T-cell (primary cell): Measurements from ENCODE around the gene PRSS33. TPM values are rescaled to one million over a fixed set of nuclear protein-coding genes. Genes with fewer than 3 reads are reported as not detected.

Experiments
- ATAC-seq, 4 experiments: fragments of 200-7000 bp in 3 of 4; fragments of 150-1000 bp in 1 of 4; cut with Tn5 transposase; replicated peaks in 1 of 4; 1 replicate in 3 of 4; 2 replicates in 1 of 4; pipeline ENCODE4 v1.10.0; 2021; ENCODE audit warnings: moderate library complexity in 3 of 4, mild to moderate bottlenecking in 2 of 4, moderate number of reproducible peaks in 1 of 4
- CTCF ChIA-PET, 2 donors: fragments of 300-600 bp; sonication (Branson Sonifier 250); formaldehyde crosslinking; loops; one replicate each; lab custom pipeline; 2022; ENCODE audit warnings: antibody characterized with exemption in 2 of 2; lab: Charles Lee
- POLR2A ChIA-PET, 2 donors: fragments of 300-600 bp; sonication (Branson Sonifier 250); formaldehyde crosslinking; loops; one replicate each; lab custom pipeline; 2022; ENCODE audit warnings: antibody characterized with exemption in 2 of 2; lab: Charles Lee
- DNase-seq, 35 experiments: peaks; one replicate each; pipeline versions ENCODE4 v3.0.0 to v3.0.0-alpha.2; 2013 to 2023
- H3K27ac ChIP-seq: one replicate; pipeline ENCODE4 v1.5.1; 2013; ENCODE audit warnings: low read length
- H3K27me3 ChIP-seq, 2 experiments: replicated peaks in 1 of 2; 1 replicate in 1 of 2; 2 replicates in 1 of 2; pipeline versions ENCODE4 v1.6.1 to v1.7.0; 2013; ENCODE audit warnings: low read length in 1 of 2, mixed read lengths in 1 of 2; ENCODE audit not compliant: control insufficient read depth in 2 of 2, insufficient read depth in 2 of 2; ENCODE audit errors: extremely low read depth in 1 of 2
- H3K36me3 ChIP-seq, 2 donors: 1 replicate in 1 of 2; 2 replicates in 1 of 2; pipeline versions ENCODE4 v1.6.1 to v1.7.0; 2013; ENCODE audit warnings: low read length in 1 of 2; ENCODE audit not compliant: control insufficient read depth in 2 of 2, insufficient read depth in 1 of 2; ENCODE audit errors: extremely low read depth in 1 of 2
- H3K4me1 ChIP-seq, 2 experiments: 1 replicate in 1 of 2; 2 replicates in 1 of 2; pipeline versions ENCODE4 v1.6.1 to v1.7.0; 2013; ENCODE audit warnings: low read length in 2 of 2, mixed read lengths in 1 of 2; ENCODE audit not compliant: insufficient read depth in 2 of 2, control insufficient read depth in 1 of 2; ENCODE audit errors: extremely low read depth in 1 of 2
- H3K4me3 ChIP-seq, 2 donors: 1 replicate in 1 of 2; 2 replicates in 1 of 2; pipeline versions ENCODE4 v1.5.1 to v1.7.0; 2013; ENCODE audit warnings: mild to moderate bottlenecking in 2 of 2, low read length in 1 of 2, moderate library complexity in 1 of 2; ENCODE audit not compliant: control insufficient read depth in 1 of 2; ENCODE audit errors: extremely low read depth in 1 of 2
- H3K9me3 ChIP-seq: 2 replicates; pipeline ENCODE4 v1.7.0; 2013
- H3K27ac Mint-ChIP-seq, 2 donors: one replicate each; pipeline ENCODE4 v1.8.0; 2020 to 2021; ENCODE audit warnings: mild to moderate bottlenecking in 2 of 2, mixed read lengths in 2 of 2
- H3K27me3 Mint-ChIP-seq, 2 donors: one replicate each; pipeline ENCODE4 v1.8.0; 2021 to 2022; ENCODE audit warnings: mixed read lengths in 2 of 2
- H3K36me3 Mint-ChIP-seq: one replicate; pipeline ENCODE4 v1.8.0; 2021; ENCODE audit warnings: mixed read lengths
- H3K4me1 Mint-ChIP-seq, 3 donors: one replicate each; pipeline ENCODE4 v1.8.0; 2020 to 2022; ENCODE audit warnings: mixed read lengths in 3 of 3, mild to moderate bottlenecking in 1 of 3
- H3K4me3 Mint-ChIP-seq, 3 donors: one replicate each; pipeline ENCODE4 v1.8.0; 2020 to 2022; ENCODE audit warnings: mild to moderate bottlenecking in 3 of 3, mixed read lengths in 3 of 3, moderate library complexity in 3 of 3
- H3K9me3 Mint-ChIP-seq, 3 donors: one replicate each; pipeline ENCODE4 v1.8.0; 2020 to 2022; ENCODE audit warnings: mixed read lengths in 3 of 3
- WGBS: methylation state at CpG from one replicate; pipeline ENCODE4 v1.1.5; 2013; ENCODE audit warnings: missing lambda C conversion rate; ENCODE audit not compliant: insufficient coverage; 5-methylcytosine and 5-hydroxymethylcytosine counted together
- total RNA-seq, 35 experiments: library from RNA in 6 of 35; stranded (reverse) in 6 of 35; fragments of 120-200 nt in 1 of 35; gene quantifications; one replicate each; pipeline versions ENCODE4 v1.2.1 to v1.2.4 and lab custom pipeline; 2013 to 2026

The PRSS33 gene
- total RNA-seq, 5 donors from 2014 or later (not counting 1 experiment from before 2014, with no cell fraction given): not detected

DNA sequence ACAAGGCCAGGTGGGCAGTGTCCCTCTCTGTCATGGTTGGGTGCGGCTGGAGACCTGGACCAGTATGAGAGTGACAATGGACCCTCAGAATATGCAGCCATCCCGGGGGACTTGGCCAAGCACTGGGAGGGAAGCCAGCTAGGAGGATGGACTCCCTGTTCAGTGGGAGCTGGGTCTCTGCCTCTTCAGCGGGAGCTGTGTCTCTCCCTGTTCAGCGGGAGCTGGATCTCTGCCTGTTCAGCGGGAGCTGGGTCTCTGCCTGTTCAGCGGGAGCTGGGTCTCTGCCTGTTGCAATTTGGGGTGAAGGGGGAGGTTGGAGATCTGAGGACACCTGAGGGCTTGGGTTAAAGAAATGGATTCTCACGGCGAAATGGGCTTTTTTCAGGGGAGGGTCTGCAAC, 3.8 kb upstream of the PRSS33 start:
- Histone ChIP-seq H3K9me3 (no peaks in the 10 kb centered on the region), H3K27ac (no peak overlapping the region), H3K4me3 (no peak overlapping the region), H3K36me3 (no peaks in the 10 kb centered on the region), H3K4me1 (peaks cover 0 to 10% of the 10 kb centered on the region in 2 experiments), H3K27me3 (peaks cover 0 to 53% of the 10 kb centered on the region in 2 experiments)
- Mint-ChIP-seq H3K36me3 (no peaks in the 10 kb centered on the region), H3K27me3 (peaks cover 13 to 45% of the 10 kb centered on the region in 2 donors), H3K4me3 (no peak overlapping the region), H3K27ac (no peak overlapping the region), H3K4me1 (peaks cover 0 to 7% (median 0%) of the 10 kb centered on the region in 3 donors), H3K9me3 (no peaks in the 10 kb centered on the region)
- ChIA-PET POLR2A (no interaction called here), CTCF (no interaction called here)
- 80% methylated on average over 6 of the region's 8 CpGs for WGBS
- ATAC-seq: no peak
- DNase-seq: no peak

DNA sequence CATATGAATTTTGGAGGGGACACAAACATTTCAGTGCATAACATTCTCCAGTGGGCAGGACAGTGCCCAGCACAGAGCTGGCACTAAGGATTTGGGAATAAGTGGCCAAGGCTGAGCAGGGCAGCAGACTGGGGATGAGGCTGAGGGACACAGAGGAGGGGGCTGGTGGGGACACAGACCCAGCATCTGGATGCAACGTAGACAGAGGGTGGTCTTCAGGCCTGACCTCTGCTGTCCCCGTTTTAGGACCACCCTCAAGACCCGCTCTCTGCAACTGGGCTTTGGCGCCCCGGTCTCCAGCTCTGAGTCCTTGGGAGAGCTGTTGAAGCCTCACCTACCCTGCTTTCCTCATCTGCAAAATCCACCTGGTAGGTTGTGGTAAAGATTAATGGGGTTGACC, 3.3 kb upstream of the PRSS33 start:
- CTCF ChIA-PET: no interaction called here
- H3K27me3 Mint-ChIP-seq: peaks cover 13 to 45% of the 10 kb centered on the region in 2 donors

DNA sequence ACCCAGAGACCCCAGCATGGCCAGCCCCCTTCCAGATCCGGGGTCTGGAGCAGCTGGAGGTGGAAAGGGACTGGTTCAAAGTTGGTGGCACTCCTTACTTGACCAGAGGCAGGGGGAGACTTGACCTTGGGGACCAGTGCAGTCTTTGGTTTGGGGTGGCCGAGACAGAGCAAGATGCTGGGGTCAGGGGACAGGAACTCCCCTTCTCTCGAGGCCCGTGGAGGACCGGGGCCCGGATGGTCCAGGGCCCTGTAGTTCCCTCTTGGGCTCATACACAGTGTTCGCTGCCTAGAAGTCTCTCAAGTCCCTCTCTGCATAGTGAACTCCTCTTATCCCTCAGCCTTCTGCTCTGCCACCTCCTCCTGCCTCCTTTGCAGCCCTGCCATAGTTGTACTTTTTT, 601 bp upstream of the PRSS33 start:
- no peaks in the 10 kb centered on the region for H3K36me3 Mint-ChIP-seq
- H3K27ac Mint-ChIP-seq: no peak overlapping the region
- no peaks in the 10 kb centered on the region for H3K9me3 ChIP-seq
- ChIA-PET CTCF (interaction anchor here in 1 of 2 donors (0.6 kb wide), 1 partner anchor 8 kb away, joined by 3 read pairs; no protein-coding TSS in a partner anchor), POLR2A (no interaction called here)
- H3K4me1 ChIP-seq: peaks cover 0 to 26% of the 10 kb centered on the region in 2 experiments
- H3K4me3 Mint-ChIP-seq: no peak overlapping the region
- 55% methylated on average over 7 of the region's 7 CpGs for WGBS
- H3K27ac ChIP-seq: no peak overlapping the region
- peaks cover 0 to 13% (median 3%) of the 10 kb centered on the region in 3 donors for H3K4me1 Mint-ChIP-seq
- DNase-seq: no peak
- H3K27me3 ChIP-seq: peaks cover 0 to 55% of the 10 kb centered on the region in 2 experiments
- H3K27me3 Mint-ChIP-seq: peaks cover 6 to 35% of the 10 kb centered on the region in 2 donors
- no peak overlapping the region for H3K4me3 ChIP-seq
- ATAC-seq: no peak
- H3K9me3 Mint-ChIP-seq: no peaks in the 10 kb centered on the region
- no peaks in the 10 kb centered on the region for H3K36me3 ChIP-seq

More for the DNA sequence above, 3.3 kb upstream of the PRSS33 start:
- Histone ChIP-seq H3K36me3 (no peaks in the 10 kb centered on the region), H3K27ac (no peak overlapping the region), H3K27me3 (peaks cover 0 to 55% of the 10 kb centered on the region in 2 experiments), H3K4me1 (peaks cover 0 to 15% of the 10 kb centered on the region in 2 experiments), H3K9me3 (no peaks in the 10 kb centered on the region), H3K4me3 (no peak overlapping the region)
- H3K4me1 Mint-ChIP-seq: peaks cover 0 to 10% (median 0%) of the 10 kb centered on the region in 3 donors
- no peak overlapping the region for H3K4me3 Mint-ChIP-seq
- no peak for DNase-seq
- POLR2A ChIA-PET: no interaction called here
- H3K27ac Mint-ChIP-seq: no peak overlapping the region
- H3K36me3 Mint-ChIP-seq: no peaks in the 10 kb centered on the region
- no peak for ATAC-seq
- 42% methylated on average over 2 of the region's 5 CpGs for WGBS
- H3K9me3 Mint-ChIP-seq: no peaks in the 10 kb centered on the region

DNA sequence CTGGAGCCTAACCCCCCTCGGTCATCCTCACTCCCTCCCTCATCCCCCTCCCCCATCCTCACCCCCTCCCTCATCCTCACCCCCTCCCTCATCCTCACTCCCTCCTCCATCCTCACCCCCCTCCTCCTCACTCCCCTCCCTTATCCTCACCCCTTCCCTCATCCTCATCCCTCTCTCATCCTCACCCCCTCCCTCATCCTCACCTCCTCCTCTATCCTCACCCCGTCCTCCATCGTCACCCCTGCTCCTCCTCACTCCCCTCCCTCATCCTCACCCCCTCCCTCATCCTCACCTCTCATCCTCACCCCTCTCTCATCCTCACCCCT, 571 bp downstream of the PRSS33 start:
- 74% methylated on average over 2 of the region's 3 CpGs for WGBS
- H3K4me3 Mint-ChIP-seq: peak overlapping the region in 1 of 3 donors; percentile 84
- POLR2A ChIA-PET: no interaction called here

DNA sequence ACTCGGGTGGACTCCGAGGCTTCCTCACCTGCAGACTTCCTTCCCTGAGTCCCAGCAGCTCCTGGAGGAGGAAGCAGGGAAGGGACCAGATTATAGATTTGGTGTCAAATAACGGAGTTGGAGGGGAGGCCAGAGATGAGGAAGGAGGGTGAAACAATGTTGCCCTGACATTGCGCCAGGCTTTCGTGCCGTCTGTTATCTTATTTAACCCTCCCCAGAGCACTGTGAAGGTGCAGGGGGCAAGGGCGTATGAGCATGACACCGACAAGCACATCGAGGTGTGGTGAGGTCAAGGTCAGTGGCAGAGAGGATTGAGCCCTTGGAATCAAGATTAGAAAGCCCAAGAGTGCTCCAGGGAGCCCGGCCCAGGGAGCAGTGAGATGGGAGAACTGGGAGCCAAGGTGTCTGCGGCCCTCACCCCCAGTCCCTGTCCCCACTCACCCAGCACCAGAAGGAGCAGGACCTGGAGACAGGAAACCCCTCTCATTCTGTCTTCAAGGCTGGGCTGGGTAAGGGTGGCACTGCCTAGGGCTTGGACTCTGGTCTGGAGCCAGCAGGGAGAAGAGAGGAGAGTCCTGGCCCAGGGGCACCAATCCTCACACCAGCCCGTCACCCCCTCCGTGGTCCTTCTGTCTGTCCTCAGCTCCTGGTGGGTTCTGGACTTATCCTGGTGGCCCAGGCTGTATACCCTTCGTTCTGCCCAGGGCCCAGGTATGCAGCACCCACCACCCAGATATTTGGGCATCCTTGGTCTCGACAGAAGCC, 1.1 kb downstream of the PRSS33 start:
- Histone ChIP-seq H3K27ac (no peak overlapping the region), H3K4me1 (peaks cover 0 to 26% of the 10 kb centered on the region in 2 experiments), H3K4me3 (peak overlapping the region in 1 of 2 donors; percentile 38), H3K36me3 (no peaks in the 10 kb centered on the region), H3K27me3 (peaks cover 0 to 50% of the 10 kb centered on the region in 2 experiments), H3K9me3 (no peaks in the 10 kb centered on the region)
- no peak for DNase-seq
- H3K27me3 Mint-ChIP-seq: peaks cover 1 to 26% of the 10 kb centered on the region in 2 donors
- WGBS: 80% methylated on average over 4 of the region's 15 CpGs
- no peak for ATAC-seq
- H3K36me3 Mint-ChIP-seq: no peaks in the 10 kb centered on the region
- H3K4me1 Mint-ChIP-seq: peaks cover 0 to 13% (median 3%) of the 10 kb centered on the region in 3 donors
- no peaks in the 10 kb centered on the region for H3K9me3 Mint-ChIP-seq
- H3K4me3 Mint-ChIP-seq: peak overlapping the region; percentile 28 to 84 (median 54)
- ChIA-PET CTCF (no interaction called here), POLR2A (no interaction called here)
- H3K27ac Mint-ChIP-seq: no peak overlapping the region

More for the DNA sequence above, 571 bp downstream of the PRSS33 start:
- Histone ChIP-seq H3K27ac (no peak overlapping the region), H3K36me3 (no peaks in the 10 kb centered on the region), H3K27me3 (peaks cover 0 to 55% of the 10 kb centered on the region in 2 experiments), H3K4me1 (peaks cover 0 to 26% of the 10 kb centered on the region in 2 experiments), H3K4me3 (no peak overlapping the region), H3K9me3 (no peaks in the 10 kb centered on the region)
- no peak overlapping the region for H3K27ac Mint-ChIP-seq
- no peaks in the 10 kb centered on the region for H3K36me3 Mint-ChIP-seq
- H3K9me3 Mint-ChIP-seq: no peaks in the 10 kb centered on the region
- CTCF ChIA-PET: no interaction called here
- ATAC-seq (no peak), DNase-seq (no peak)
- peaks cover 4 to 30% of the 10 kb centered on the region in 2 donors for H3K27me3 Mint-ChIP-seq
- peaks cover 0 to 13% (median 3%) of the 10 kb centered on the region in 3 donors for H3K4me1 Mint-ChIP-seq

DNA sequence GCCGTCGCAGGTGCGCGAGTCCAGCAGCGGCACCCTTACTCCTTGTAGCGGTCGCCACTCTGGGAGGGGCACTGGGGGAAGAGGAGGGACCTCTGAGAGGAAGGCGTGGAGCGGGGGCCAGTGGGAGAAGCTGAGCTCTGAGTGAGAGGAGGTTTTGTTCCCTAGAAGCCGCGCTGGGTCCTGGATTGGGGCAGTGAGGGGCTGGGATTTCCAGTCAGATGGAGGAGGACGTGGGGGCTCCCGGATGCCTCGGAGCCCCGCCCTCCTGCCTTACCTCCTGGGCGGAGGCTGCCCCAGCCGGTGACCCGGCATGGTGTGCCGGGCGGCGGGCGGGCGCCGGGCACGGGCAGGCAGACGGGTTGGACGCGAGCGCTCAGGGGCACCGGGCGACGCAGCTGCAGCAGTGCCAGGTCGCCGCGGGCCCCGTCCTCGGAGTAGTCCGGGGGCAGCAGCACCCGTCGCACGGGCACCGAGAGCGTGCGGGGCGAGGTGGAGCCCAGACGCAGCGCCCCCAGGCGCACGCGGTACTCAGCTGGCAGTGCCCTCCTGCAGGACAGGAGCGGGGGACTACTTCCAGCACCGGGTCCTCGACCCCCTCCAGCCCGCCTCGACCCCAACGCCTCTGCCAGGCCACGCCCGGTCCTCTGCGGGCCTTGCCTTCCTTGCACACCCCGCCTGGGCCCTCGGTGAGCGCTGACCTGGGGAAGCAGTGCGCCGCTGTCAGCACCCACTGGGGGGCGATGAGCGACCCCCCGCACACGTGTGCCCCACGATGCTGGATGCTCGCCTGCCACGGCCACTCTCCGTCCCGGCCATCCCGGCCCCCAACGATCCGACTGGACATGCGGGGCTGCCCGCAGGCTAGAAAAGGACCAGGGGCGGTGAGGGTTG, 2.0 kb downstream of the PRSS33 start:
- peaks cover 0 to 17% of the 10 kb centered on the region in 2 donors for H3K27me3 Mint-ChIP-seq
- WGBS: 12% methylated on average over 77 of the region's 79 CpGs
- ChIA-PET CTCF (no interaction called here), POLR2A (no interaction called here)
- H3K9me3 Mint-ChIP-seq: no peaks in the 10 kb centered on the region
- no peaks in the 10 kb centered on the region for H3K36me3 Mint-ChIP-seq
- H3K4me1 Mint-ChIP-seq: peaks cover 0 to 13% (median 3%) of the 10 kb centered on the region in 3 donors
- Histone ChIP-seq H3K4me1 (peaks cover 0 to 26% of the 10 kb centered on the region in 2 experiments), H3K36me3 (no peaks in the 10 kb centered on the region), H3K27me3 (peaks cover 0 to 41% of the 10 kb centered on the region in 2 experiments), H3K27ac (no peak overlapping the region), H3K9me3 (no peaks in the 10 kb centered on the region), H3K4me3 (peak overlapping the region; percentile 38 to 57)
- H3K27ac Mint-ChIP-seq: peak overlapping the region; percentile 57 to 71
- ATAC-seq (peak; percentile 78 to 83 (median 82)), DNase-seq (peak in 10 of 35 experiments; percentile 27 to 57 (median 34))
- peak overlapping the region; percentile 79 to 84 (median 82) for H3K4me3 Mint-ChIP-seq
